HUES6 (cell line): ENCODE results near the gene TSPAN11.

Source experiments
- H3K27ac ChIP-seq: 2 replicates; pipeline ENCODE4 v1.7.0; 2013; ENCODE audit warnings: low read depth, mild to moderate bottlenecking, low read length, inconsistent platforms
- H3K27me3 ChIP-seq: 2 replicates; pipeline ENCODE4 v1.6.1; 2013; ENCODE audit warnings: low read length; ENCODE audit not compliant: control insufficient read depth, insufficient read depth
- H3K36me3 ChIP-seq: 2 replicates; pipeline ENCODE4 v1.6.1; 2013; ENCODE audit warnings: low read length; ENCODE audit not compliant: control insufficient read depth, insufficient read depth
- H3K4me1 ChIP-seq: 2 replicates; pipeline ENCODE4 v1.6.1; 2013; ENCODE audit warnings: low read length; ENCODE audit not compliant: control insufficient read depth, insufficient read depth
- H3K4me3 ChIP-seq: 2 replicates; pipeline ENCODE4 v1.5.1; 2013; ENCODE audit warnings: low read depth, low read length
- H3K9ac ChIP-seq: one replicate; pipeline ENCODE4 v1.6.1; 2013; ENCODE audit warnings: mild to moderate bottlenecking, low read length
- H3K9me3 ChIP-seq: 2 replicates; pipeline ENCODE4 v1.6.1; 2013; ENCODE audit warnings: low read depth, low read length; ENCODE audit not compliant: control insufficient read depth, insufficient read depth

Gene TSPAN11

DNA sequence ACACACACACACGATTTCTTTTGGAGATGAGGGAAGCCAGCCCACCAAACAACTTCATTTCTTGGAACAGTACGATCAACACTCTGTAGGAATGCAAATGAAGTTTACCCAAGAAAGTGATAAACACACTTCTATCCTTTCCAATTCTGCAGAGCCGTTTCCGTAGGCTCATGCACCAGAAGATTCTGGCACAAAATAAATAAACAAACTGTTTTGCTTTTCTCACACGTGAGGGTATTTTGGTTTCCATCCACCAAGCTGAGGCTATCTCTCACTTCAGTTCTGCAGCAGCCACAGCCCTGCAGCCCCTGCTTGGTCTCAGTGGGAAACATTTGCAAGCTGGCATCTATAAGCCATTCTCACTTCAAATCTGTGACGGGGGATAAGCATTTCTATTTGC lies 15.3 kb upstream of the TSPAN11 start:
- Histone ChIP-seq H3K36me3 (no peaks in the 10 kb centered on the region), H3K4me1 (peaks cover 15% of the 10 kb centered on the region), H3K4me3 (no peak overlapping the region), H3K27ac (no peak overlapping the region), H3K9ac (no peak overlapping the region), H3K9me3 (no peaks in the 10 kb centered on the region; the same call in 1 of the 2 replicates), H3K27me3 (no peaks in the 10 kb centered on the region)

DNA sequence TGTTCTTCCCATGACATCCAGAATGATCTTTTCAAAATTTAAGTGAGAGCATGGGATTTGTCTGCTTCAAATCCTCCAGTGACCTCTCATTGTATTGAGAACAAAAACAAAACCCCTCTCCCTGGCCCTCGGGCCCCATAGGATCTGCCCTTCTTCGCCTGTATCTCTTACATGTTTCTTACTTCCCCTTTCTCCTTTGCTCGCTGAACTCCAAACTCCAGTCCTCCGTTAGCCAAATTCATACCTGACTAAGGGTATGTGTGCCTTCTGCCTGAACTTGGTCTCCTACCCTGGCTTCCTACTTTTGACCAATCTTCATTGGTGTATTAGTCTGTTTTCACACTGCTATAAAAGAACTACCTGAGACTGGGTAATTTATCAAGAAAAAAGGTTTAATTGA lies 13.2 kb upstream of the TSPAN11 start:
- Histone ChIP-seq H3K27me3 (no peaks in the 10 kb centered on the region), H3K9me3 (no peaks in the 10 kb centered on the region; the same call in 1 of the 2 replicates), H3K4me3 (no peak overlapping the region), H3K27ac (no peak overlapping the region), H3K36me3 (no peaks in the 10 kb centered on the region), H3K9ac (no peak overlapping the region), H3K4me1 (peaks cover 15% of the 10 kb centered on the region)

DNA sequence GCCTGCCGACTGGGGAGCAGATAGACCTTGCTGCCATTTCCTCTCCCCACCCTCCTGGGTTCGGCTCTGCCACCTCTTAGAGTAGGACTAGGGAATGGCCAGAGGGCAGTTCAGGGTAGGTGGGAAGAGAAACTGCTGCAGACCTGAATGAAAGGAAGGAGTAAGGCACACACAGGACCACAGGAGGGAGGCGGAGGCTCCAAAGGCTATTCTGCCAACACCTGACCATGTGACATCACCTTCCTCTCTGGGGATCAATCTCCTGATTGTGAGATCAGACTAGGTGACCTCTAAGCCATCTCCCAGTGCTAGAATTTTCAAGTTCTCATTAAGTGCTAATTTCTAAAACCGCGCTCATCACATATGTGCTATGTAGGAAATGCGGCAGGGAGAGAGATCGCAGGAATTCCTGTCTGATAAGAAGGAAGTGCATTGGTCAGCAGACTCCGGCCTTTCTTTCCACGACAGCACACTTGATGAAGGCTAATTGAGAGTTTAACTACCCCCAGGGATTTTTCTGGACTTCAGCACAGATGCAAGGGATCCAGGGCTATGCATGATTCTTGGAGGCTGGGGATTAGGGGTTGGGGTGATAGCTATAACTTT lies 11.5 kb upstream of the TSPAN11 start:
- no peak overlapping the region for H3K4me3 ChIP-seq
- no peak overlapping the region for H3K27ac ChIP-seq
- H3K27me3 ChIP-seq, result no peaks in the 10 kb centered on the region
- no peaks in the 10 kb centered on the region for H3K36me3 ChIP-seq
- no peak overlapping the region for H3K9ac ChIP-seq
- no peaks in the 10 kb centered on the region; the same call in 1 of the 2 replicates for H3K9me3 ChIP-seq
- H3K4me1 ChIP-seq, result peaks cover 7% of the 10 kb centered on the region

DNA sequence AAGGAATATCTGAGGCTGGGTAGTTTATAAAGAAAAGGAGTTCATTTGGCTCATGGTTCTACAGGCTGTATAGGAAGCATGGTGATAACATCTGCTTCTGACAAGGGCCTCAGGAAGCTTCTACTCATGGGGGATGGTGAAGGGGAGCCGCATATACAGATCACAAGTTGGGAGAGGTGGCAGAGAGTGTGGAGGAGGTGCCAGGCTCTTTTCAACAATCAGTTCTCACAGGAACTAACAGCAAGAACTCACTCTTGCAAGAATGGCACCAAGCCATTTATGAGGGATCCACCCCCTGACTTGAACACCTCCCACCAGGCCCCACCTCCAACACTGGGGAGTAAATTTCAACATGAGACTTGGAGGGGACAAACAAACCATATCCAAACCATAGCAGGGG lies 3.5 kb upstream of the TSPAN11 start:
- Histone ChIP-seq H3K9me3 (no peaks in the 10 kb centered on the region), H3K27me3 (peaks cover 38% of the 10 kb centered on the region), H3K4me3 (no peak overlapping the region), H3K27ac (no peak overlapping the region), H3K9ac (no peak overlapping the region), H3K36me3 (no peaks in the 10 kb centered on the region), H3K4me1 (peaks cover 16% of the 10 kb centered on the region)

DNA sequence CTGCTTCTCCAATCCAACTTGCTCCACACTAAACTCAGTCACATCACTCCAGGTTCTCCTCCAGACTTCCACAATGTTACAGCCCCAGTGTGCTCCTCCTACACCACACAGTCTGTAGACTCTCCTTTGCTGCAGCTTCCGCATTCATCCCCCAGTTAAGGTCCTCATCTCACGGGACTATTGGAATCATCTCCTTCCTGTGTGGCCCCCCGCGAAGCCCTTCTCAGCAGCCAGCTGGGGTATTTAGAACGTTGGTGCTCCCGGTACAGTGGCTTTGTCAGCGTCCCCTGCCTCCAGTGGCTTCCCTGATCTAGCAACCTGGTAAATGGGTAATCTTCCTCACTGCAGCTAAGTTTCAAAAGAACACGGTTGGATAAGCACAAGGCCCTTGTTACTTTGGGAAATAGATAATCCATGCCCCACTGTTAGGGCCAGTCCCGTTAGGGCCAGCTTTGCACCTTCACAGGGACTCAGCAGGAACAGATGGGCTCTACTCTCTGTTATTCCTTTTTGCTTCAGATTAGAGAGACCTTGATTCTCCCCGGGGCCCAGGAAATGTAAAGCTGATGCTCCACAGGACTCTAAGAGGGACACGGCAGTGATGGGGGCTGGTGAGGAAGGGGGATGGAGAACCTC lies 823 bp upstream of the TSPAN11 start:
- Histone ChIP-seq H3K27me3 (peaks cover 54% of the 10 kb centered on the region), H3K4me1 (peaks cover 26% of the 10 kb centered on the region), H3K9me3 (no peaks in the 10 kb centered on the region), H3K27ac (no peak overlapping the region), H3K36me3 (no peaks in the 10 kb centered on the region), H3K4me3 (peak overlapping the region; percentile 64), H3K9ac (peak overlapping the region; percentile 24)

DNA sequence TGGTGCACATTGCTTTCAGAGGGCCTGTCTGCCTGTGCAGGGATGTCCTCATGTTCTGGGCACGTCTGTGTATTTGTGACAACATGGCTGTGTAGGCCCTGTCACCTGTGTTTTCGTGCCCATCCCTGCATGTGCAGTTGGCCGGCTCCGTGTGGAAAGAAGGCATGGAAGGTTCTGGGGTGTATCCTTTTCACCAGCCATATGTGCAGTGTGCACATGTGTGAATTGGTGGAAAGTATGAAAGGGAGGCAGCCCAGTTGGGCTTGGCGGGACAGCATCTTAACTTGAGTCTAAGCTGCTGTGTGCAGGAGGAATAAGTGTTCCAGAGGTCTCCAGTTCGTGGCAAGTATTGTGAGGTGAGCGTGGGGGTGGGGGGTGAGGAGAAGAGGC lies 669 bp downstream of the TSPAN11 start:
- Histone ChIP-seq H3K4me3 (peak overlapping the region; percentile 64), H3K9ac (peak overlapping the region; percentile 24)

DNA sequence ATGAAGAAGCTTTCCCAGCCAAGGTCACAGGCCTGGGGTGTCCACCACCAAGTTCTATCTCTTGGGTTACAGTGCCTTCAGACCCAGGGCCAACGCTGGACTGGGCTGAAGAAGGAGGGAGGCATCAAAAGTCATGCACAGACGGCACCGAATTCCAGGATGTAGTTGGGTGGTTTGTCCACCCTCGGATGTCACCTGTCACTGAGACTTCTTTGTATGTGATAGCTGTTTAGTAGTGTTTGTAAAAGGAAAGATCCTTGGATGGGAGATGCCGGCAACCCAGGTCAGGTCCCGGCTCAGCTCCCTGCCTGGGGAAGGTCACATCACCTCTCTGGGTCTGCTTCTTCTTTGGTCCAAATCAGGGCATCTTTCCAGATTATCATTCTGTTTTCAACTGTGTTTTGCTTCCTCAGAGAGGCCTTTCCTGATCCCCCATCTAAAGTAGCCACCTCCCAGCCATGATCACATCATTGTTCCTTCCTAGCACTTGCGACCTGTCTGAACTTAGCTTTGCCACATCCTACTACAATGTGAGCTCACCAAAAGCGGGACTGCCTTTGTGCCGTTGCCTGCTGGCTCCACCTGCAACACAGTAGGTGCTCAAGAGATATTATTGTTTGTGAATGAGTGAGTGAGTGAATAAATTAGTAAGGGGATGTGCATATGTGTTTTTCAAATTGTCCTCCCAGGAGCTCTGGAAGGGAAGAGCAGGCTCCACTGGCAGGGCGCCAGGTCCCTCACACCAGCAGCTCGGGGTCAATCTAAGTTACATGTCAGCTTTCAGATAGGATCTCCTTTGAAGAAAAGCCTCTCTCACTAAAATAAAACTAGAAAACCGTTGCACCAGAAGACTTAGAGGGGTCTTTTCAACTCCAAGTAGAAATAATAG lies 2.1 kb downstream of the TSPAN11 start:
- Histone ChIP-seq H3K36me3 (no peaks in the 10 kb centered on the region), H3K9me3 (no peaks in the 10 kb centered on the region), H3K4me3 (no peak overlapping the region), H3K27me3 (peaks cover 54% of the 10 kb centered on the region), H3K9ac (no peak overlapping the region), H3K27ac (no peak overlapping the region), H3K4me1 (peaks cover 26% of the 10 kb centered on the region)

More for the DNA sequence above, 669 bp downstream of the TSPAN11 start:
- H3K36me3 ChIP-seq, result no peaks in the 10 kb centered on the region
- no peak overlapping the region for H3K27ac ChIP-seq
- H3K27me3 ChIP-seq, result peaks cover 54% of the 10 kb centered on the region
- H3K9me3 ChIP-seq, result no peaks in the 10 kb centered on the region
- H3K4me1 ChIP-seq, result peaks cover 26% of the 10 kb centered on the region

DNA sequence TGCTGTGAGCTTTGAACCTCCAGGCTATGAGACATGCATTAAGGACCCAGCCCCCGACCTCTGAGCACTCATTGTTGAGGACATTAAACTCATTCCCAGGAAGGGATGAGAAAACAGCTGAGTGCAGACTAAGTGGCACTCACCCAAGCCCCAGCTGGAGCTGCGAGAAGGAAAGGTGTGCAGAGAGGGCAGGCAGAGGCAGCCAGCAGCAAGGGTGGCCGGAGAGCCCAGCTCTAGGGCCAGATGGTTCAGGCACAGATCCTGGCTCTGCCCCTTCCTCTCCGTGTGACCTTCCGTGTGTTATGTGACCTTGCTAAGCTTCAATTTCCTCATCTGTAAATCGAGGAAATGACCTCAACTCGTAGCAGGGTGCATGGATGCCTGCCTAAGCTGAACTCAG lies 3.7 kb downstream of the TSPAN11 start:
- Histone ChIP-seq H3K27me3 (peaks cover 45% of the 10 kb centered on the region), H3K4me3 (no peak overlapping the region), H3K9ac (no peak overlapping the region), H3K27ac (no peak overlapping the region), H3K36me3 (no peaks in the 10 kb centered on the region), H3K9me3 (peaks cover 5% of the 10 kb centered on the region; the same call in 1 of the 2 replicates), H3K4me1 (peaks cover 25% of the 10 kb centered on the region)

DNA sequence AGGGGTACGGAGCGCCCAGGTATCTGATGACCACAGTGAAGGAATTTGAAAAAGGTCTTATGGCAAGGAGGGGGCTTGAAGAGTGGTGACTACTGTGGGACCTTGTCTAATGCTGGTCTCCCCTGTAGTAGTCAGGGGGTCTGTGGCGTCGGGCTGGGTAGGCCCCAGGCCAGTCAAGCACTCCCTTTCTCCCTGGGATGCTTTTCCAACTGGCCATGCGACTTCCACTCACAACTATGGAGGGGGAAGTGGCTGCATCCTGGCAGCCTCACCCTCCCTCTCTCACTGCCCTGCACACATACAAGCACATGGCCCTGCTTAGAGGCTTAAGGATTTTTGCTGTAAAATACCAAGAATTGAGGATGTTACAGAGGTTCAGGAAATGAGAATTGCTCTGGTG lies 4.1 kb downstream of the TSPAN11 start:
- Histone ChIP-seq H3K27ac (no peak overlapping the region), H3K9me3 (peaks cover 5% of the 10 kb centered on the region; the same call in 1 of the 2 replicates), H3K36me3 (no peaks in the 10 kb centered on the region), H3K4me3 (no peak overlapping the region), H3K9ac (no peak overlapping the region), H3K4me1 (peaks cover 21% of the 10 kb centered on the region), H3K27me3 (peaks cover 41% of the 10 kb centered on the region)

DNA sequence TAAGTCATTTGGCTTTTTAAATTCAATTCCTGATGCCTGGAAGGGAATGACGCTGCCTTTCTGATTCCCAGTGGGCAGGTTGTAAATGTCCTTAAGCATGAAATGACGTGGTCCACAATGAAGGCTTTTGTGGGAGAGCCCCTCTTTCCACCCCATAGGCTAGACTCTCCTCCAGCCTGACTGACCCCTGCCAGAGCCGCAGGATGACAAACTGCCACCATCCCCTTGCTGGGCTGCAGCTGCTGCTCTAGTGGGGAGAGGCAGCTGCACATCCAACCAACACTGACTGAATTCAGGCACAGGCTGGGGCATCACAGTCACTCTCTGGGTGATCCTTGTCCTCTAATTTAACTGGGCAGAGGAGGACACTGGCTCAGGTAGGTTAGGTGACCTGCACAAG lies 6.3 kb downstream of the TSPAN11 start:
- H3K4me3 ChIP-seq, result no peak overlapping the region
- peaks cover 5% of the 10 kb centered on the region; the same call in 1 of the 2 replicates for H3K9me3 ChIP-seq
- peaks cover 9% of the 10 kb centered on the region; the same call in 1 of the 2 replicates for H3K4me1 ChIP-seq
- H3K27ac ChIP-seq, result no peak overlapping the region
- H3K9ac ChIP-seq, result no peak overlapping the region
- peaks cover 22% of the 10 kb centered on the region for H3K27me3 ChIP-seq
- H3K36me3 ChIP-seq, result no peaks in the 10 kb centered on the region

DNA sequence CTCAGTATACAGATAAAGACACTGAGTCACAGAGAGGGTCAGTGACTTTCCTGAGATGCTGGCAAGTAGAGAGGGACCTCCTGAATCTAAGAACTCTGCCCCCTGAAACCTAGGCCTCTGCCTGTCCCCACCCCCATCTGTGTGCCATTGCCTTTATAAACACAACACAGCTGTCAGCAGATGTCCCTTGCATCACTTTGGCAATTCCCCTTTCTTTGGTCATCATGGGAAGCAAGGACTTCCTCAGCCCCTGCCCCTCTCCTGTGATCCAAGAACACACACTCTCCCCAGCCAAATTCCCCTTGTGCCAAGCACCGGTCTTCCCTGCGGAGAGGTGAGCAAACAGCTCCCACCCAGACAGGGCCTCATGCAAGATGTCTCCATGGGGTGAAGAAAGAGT lies 8.3 kb downstream of the TSPAN11 start:
- no peak overlapping the region for H3K9ac ChIP-seq
- peaks cover 7% of the 10 kb centered on the region; the same call in 1 of the 2 replicates for H3K4me1 ChIP-seq
- H3K27ac ChIP-seq, result no peak overlapping the region
- peaks cover 6% of the 10 kb centered on the region; the same call in 1 of the 2 replicates for H3K27me3 ChIP-seq
- H3K9me3 ChIP-seq, result peaks cover 5% of the 10 kb centered on the region; the same call in 1 of the 2 replicates
- H3K4me3 ChIP-seq, result no peak overlapping the region
- no peaks in the 10 kb centered on the region for H3K36me3 ChIP-seq
